OCI-LY3 (cell line): ENCODE data around the gene DTNBP1.

Experiments
- CTCF ChIP-seq: fragments of 200-600, 300-600 bp; sonication (generic); IDR thresholded peaks from 2 replicates; pipeline ENCODE4 v1.5.1; 2014; ENCODE audit warnings: antibody characterized with exemption, low read length, low read depth
- EZH2phosphoT487 ChIP-seq: fragments of 200-600 bp; shearing (Covaris generic); IDR thresholded peaks from 2 replicates; pipeline ENCODE4 v1.6.1; 2018; ENCODE audit warnings: antibody characterized with exemption, mixed run types, low read depth

GRCh38 chr6:15557174-15557573 is 105.7 kb downstream of the DTNBP1 start:
- TF ChIP-seq CTCF: no peak
- no peak for TF ChIP-seq EZH2phosphoT487
